Lung (tissue), 12 donors: Measurements from ENCODE around the gene GPR12. TPM values are rescaled to one million over a fixed set of nuclear protein-coding genes. Genes with fewer than 3 reads are reported as not detected.

Experiments
- ATAC-seq: fragments of 200-7000 bp; cut with Tn5 transposase; one replicate; pipeline ENCODE4 v1.9.1; 2020; ENCODE audit warnings: moderate number of reproducible peaks; ENCODE audit not compliant: insufficient read depth, low FRiP score
- DNase-seq, 3 donors: peaks; one replicate each; pipeline ENCODE4 v3.0.0-alpha.2; 2013 to 2017
- H3K27ac ChIP-seq, 2 donors: one replicate each; pipeline ENCODE4 v1.5.1; 2013; ENCODE audit warnings: mild to moderate bottlenecking in 2 of 2, moderate library complexity in 2 of 2, control low read depth in 1 of 2, inconsistent platforms in 1 of 2, low read depth in 1 of 2, low read length in 1 of 2
- H3K27me3 ChIP-seq, 3 donors: one replicate each; pipeline ENCODE4 v1.5.1; 2013; ENCODE audit warnings: low read length in 2 of 3; ENCODE audit not compliant: control insufficient read depth in 3 of 3, insufficient read depth in 3 of 3
- H3K36me3 ChIP-seq, 4 donors: one replicate each; pipeline ENCODE4 v1.5.1; 2013; ENCODE audit warnings: low read length in 4 of 4, mild to moderate bottlenecking in 1 of 4, moderate library complexity in 1 of 4; ENCODE audit not compliant: control insufficient read depth in 4 of 4, insufficient read depth in 4 of 4
- H3K4me1 ChIP-seq, 5 donors: one replicate each; pipeline ENCODE4 v1.5.1; 2013; ENCODE audit warnings: low read length in 5 of 5, mild to moderate bottlenecking in 2 of 5, moderate library complexity in 1 of 5; ENCODE audit not compliant: control insufficient read depth in 5 of 5, insufficient read depth in 5 of 5
- H3K4me3 ChIP-seq: one replicate; pipeline ENCODE4 v1.5.1; 2013; ENCODE audit warnings: mild to moderate bottlenecking, control low read depth, moderate library complexity
- H3K9ac ChIP-seq, 2 donors: one replicate each; pipeline ENCODE4 v1.5.1; 2013; ENCODE audit warnings: low read length in 2 of 2, control low read depth in 1 of 2; ENCODE audit not compliant: insufficient read depth in 1 of 2
- H3K9me3 ChIP-seq, 4 donors: one replicate each; pipeline ENCODE4 v1.5.1; 2013; ENCODE audit warnings: low read length in 3 of 4, mild to moderate bottlenecking in 1 of 4, moderate library complexity in 1 of 4; ENCODE audit not compliant: control insufficient read depth in 4 of 4, insufficient read depth in 3 of 4
- WGBS, 2 donors: extraction: QIAGEN DNeasy Blood & Tissue Kit; methylation state at CpG; one replicate each; pipeline ENCODE4 v1.1.7; 2013; 5-methylcytosine and 5-hydroxymethylcytosine counted together
- polyA plus RNA-seq, 2 donors: library from polyadenylated mRNA; stranded (reverse); fragments of 200-250 nt; gene quantifications; one replicate each; pipeline ENCODE4 v1.2.1, GENCODE V29; 2013
- total RNA-seq, 2 donors: library from RNA; depleted of rRNA in 1 of 2; stranded (reverse); fragments of >200 nt in 1 of 2; gene quantifications; one replicate each; pipeline ENCODE4 v1.2.1, GENCODE V29; 2014 to 2021
- TF ChIP-seq, protein P1 (sequence below): IDR thresholded peaks from 2 replicates; pipeline ENCODE4 v1.5.1; 2012; ENCODE audit warnings: mild to moderate bottlenecking; ENCODE audit errors: control extremely low read depth, extremely low read depth
- donor health status: control.
- donor health status: control.
- donor health status: Bipolar disorder and iron deficiency.
- donor health status: healthy.
- donor health status: DM: yes; HTN: yes; CAD: no.

GPR12 gene
- total and polyA plus RNA-seq, 4 donors: 0.09 TPM; not detected in 3

- H3K4me1 ChIP-seq: peaks cover 0 to 8% (median 0%) of the 10 kb centered on the region in 5 donors
- no peak overlapping the region for H3K27ac ChIP-seq
- TF ChIP-seq, protein P1, sequence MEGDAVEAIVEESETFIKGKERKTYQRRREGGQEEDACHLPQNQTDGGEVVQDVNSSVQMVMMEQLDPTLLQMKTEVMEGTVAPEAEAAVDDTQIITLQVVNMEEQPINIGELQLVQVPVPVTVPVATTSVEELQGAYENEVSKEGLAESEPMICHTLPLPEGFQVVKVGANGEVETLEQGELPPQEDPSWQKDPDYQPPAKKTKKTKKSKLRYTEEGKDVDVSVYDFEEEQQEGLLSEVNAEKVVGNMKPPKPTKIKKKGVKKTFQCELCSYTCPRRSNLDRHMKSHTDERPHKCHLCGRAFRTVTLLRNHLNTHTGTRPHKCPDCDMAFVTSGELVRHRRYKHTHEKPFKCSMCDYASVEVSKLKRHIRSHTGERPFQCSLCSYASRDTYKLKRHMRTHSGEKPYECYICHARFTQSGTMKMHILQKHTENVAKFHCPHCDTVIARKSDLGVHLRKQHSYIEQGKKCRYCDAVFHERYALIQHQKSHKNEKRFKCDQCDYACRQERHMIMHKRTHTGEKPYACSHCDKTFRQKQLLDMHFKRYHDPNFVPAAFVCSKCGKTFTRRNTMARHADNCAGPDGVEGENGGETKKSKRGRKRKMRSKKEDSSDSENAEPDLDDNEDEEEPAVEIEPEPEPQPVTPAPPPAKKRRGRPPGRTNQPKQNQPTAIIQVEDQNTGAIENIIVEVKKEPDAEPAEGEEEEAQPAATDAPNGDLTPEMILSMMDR: no peak
- H3K4me3 ChIP-seq: no peak overlapping the region
- DNase-seq (no peak), ATAC-seq (no peak)
- 53 to 56% methylated on average over 3 of the region's 3 CpGs for WGBS, 2 donors
- no peaks in the 10 kb centered on the region for H3K36me3 ChIP-seq
- peaks cover 4 to 63% (median 49%) of the 10 kb centered on the region in 3 donors for H3K27me3 ChIP-seq
- H3K9ac ChIP-seq: no peak overlapping the region
- H3K9me3 ChIP-seq: peaks cover 0 to 7% (median 0%) of the 10 kb centered on the region in 4 donors
Measured at GRCh38 chr13:26756961-26757360, 3.6 kb downstream of the GPR12 start.

- H3K4me3 ChIP-seq: no peak overlapping the region
- ATAC-seq (no peak), DNase-seq (no peak)
- H3K36me3 ChIP-seq: no peaks in the 10 kb centered on the region
- H3K27ac ChIP-seq: no peak overlapping the region
- no peak overlapping the region for H3K9ac ChIP-seq
- H3K4me1 ChIP-seq: no peaks in the 10 kb centered on the region
- 77 to 88% methylated on average over 2 of the region's 2 CpGs for WGBS, 2 donors
- TF ChIP-seq, protein P1: no peak
- no peaks in the 10 kb centered on the region for H3K9me3 ChIP-seq
- peaks cover 0 to 30% (median 20%) of the 10 kb centered on the region in 3 donors for H3K27me3 ChIP-seq
Measured at GRCh38 chr13:26752671-26753070, 7.9 kb downstream of the GPR12 start.

DNA sequence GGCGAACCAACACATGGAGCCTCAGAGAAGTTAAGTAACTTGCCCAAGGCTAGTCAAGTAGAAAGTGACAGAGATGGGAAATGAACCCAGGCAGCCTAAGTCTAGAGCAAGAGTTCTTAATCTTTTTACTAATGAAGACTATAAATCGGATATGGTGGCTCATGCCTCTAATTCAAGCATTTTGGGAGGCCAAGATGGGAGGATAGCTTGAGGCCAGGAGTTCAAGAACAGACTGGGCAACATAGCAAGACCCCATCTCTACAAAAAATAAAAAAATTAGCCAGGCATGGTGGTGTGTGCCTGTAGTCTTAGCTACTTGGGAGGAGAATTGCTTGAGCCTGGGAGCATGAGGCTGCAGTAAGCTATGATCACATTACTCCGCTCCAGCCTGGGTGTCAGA lies 10.7 kb downstream of the GPR12 start:
- H3K4me3 ChIP-seq: no peak overlapping the region
- peaks cover 0 to 31% (median 20%) of the 10 kb centered on the region in 3 donors for H3K27me3 ChIP-seq
- H3K36me3 ChIP-seq: no peaks in the 10 kb centered on the region
- H3K4me1 ChIP-seq: no peaks in the 10 kb centered on the region
- TF ChIP-seq, protein P1: no peak
- whole genome bisulfite sequencing, 2 donors: 91 to 96% methylated on average over 3 of the region's 3 CpGs
- no peak overlapping the region for H3K27ac ChIP-seq
- ATAC-seq: no peak
- no peaks in the 10 kb centered on the region for H3K9me3 ChIP-seq
- DNase-seq: no peak
- H3K9ac ChIP-seq: no peak overlapping the region

DNA sequence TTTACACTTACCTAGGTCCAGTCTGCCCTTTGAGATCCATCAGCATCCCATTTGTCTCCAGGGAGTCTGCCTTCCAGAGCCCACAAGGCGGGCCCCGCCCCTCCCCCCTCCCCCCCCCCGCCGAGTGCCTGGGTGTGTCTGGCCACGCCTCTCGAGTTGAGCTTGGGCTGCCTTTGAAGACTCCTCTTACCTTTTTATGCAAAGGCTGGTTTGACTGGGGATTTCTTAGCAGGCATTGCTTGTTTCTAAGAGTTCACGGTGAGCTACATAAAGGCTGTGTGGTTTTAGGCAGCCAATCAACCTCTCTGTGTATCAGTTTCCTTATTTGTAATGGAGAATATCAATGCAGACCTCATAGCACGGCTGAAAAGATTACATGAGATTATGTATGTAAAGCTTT lies 11.3 kb downstream of the GPR12 start:
- H3K9me3 ChIP-seq: no peaks in the 10 kb centered on the region
- H3K27me3 ChIP-seq: peaks cover 0 to 37% (median 26%) of the 10 kb centered on the region in 3 donors
- H3K36me3 ChIP-seq: no peaks in the 10 kb centered on the region
- DNase-seq (no peak), ATAC-seq (no peak)
- H3K9ac ChIP-seq: no peak overlapping the region
- TF ChIP-seq, protein P1: no peak
- 32 to 36% methylated on average over 7 to 8 of the region's 8 CpGs for WGBS, 2 donors
- no peak overlapping the region for H3K4me3 ChIP-seq
- no peaks in the 10 kb centered on the region for H3K4me1 ChIP-seq
- no peak overlapping the region for H3K27ac ChIP-seq
